HG02623 (cell line): ENCODE measurements around the gene DQX1.

Experiments used
- ATAC-seq: cut with Tn5 transposase; IDR thresholded peaks from one replicate; pipeline ENCODE4 v1.9.1; 2021; ENCODE audit warnings: moderate library complexity; ENCODE audit not compliant: unreplicated experiment

Gene DQX1

DNA sequence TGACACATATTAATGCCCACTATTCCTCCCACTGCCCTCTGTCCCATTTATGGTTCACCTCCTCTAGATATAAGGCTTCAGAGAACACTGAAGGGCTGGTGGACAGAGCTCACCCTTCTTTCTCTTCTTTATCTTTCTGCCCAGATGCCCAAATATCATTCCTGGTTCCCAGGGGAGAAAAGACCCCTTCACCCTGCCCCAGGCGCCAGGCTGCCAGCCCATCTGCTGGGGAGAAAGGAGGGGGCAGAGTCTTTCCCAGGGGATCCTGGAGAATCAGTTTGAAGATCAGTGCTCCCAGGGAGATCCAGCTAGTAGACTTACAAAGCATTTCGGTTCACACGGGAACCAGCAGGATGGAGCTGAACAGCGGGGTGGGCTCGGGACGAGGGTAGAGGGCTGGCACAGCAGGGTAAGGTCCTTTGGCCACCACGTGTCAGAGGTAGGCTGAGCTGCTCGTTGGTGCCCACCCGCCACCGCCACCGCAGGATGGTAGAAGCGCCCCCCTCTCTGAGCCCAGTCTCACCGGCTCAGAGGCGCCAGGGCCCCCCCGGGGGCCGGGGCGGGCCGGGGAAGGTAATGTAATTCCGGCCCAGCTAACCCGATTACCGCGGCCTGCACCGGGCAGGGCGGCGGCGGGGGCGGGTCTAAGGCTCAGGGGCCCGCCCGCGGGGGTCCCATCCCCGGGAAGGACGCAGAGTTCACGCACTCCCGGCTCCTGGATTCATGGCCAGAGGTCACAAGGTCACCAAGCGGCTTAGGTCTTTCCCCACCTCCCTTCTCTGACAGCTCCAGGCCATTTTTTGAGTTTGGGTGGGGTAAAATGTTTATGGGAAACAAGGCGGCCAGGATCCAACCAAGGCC, 13.1 kb downstream of the DQX1 start:
- ATAC-seq: no peak

DNA sequence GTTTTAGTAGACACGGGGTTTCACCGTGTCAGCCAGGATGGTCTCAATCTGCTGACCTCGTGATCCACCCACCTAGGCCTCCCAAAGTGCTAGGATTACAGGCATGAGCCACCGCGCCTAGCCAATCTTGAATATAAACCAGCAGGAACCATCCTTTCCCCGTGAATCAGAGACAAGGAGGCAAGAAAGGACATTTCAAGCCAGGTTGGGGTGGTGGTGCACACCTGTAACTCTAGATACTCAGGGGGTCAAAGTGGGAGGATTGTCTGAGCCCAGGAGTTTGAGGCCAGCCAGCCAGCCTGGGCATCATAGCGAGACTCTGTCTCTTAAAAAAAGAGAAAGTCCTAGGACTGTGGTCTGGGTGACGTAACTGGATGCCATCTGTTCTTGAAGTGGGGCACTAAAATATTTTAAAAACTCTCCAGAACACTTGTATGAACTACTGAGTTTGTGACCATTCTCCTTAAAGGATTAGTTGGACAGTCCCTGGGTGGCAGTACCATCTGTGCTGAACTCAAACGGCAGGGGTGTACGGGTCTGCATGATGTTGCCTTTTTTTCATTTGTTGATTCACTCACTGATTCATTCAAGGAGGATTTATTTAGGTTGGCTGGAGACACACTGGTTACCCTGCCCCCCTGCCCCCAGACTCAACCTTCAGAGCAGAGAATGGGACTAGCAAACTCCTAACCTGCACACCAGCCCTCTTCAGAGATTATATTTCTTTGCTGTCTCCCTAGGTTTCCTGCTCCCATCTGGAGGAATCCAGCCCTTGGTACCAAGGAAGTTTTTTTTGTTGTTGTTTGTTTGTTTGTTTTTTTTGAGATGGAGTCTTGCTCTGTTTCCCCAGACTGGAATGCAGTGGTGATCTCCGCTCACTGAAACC, 14.7 kb downstream of the DQX1 start:
- no peak for ATAC-seq

DNA sequence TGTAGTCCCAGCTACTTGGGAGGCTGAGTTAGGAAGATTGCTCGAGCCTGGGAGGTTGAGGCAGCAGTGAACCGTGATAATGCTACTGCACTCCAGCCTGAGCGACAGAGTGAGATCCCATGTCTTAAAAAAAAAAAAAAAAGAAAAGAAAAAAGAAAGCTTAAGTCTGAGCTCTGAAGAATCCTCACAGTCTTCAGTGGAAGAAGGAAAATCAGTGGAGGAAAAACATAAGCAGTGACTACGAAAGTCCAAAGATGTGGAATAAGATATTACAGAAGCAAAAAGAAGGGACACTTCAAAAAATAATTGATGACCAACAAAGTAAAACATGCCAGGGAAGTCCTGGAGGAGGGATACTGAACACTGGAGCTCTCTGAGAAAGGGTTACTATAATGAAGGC, 15.8 kb downstream of the DQX1 start:
- ATAC-seq: no peak

DNA sequence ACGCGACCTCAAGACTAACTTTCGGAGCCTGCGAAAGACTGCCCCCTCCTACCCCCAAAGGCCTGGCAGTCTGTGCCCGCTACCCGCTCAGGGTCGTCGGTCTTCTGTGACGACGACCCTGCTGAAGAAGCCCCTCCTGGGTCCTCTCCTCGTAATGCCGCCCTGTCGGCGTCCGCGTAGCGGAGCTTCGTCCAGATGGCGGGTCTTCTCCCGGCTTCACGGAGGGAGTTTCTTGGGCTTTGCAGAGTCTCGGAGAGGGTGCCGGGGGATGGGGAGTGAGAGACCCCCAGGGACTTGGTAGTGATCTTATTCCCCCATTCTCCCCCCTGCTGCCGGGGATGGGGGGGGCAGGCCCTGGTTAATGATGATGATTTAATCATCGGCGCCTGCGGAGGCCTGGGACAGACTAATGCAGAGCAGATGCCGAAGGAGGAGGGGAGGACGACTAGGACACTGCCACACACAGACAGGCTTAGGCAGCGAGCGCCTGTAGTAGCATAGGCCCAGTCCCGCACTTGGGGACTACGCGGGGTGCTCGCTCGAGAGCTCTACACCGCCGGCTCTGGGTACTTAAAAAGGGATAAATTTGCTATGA, 18.0 kb downstream of the DQX1 start:
- no peak for ATAC-seq

DNA sequence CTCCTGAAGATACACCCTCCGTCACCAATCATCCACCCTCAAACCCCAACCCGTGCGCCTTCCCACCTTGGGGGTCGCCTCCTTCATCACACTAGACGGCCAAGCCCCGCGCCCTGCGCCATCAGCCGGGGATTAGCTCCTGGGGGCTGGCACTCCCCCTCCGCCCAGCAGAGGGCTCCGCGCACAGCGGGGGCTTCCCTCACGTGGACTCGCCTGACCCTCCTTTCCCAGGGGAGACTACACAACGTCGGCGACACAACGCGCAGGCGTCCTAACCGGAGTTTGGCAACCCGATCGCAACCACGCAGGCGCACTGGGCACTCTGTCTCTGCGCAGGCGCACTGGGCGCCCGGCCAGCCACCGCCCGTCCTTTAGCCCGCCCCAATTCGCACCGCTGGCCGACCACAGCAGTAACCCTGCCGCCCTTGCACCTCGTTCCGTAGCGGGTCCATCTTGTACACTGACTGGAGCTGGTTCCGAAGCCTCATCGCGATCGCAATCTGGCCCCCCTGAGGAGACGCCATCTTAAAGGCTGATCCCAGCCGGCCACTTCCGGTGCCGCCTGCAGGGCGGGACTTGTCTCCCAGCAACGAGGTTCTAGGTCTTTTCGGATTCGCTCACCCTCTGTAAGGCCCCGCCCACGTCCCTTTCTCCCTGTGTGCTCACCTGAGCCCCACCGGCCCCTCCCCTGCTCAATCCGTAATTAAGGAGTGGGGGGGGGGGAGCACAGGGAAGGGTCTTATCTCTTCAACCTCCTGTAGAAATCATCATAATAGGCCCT, 18.7 kb downstream of the DQX1 start, which contains the start of gene PCGF1:
Gene PCGF1 (minus strand): TSS at position 551 of the 781 bp plus-strand sequence. CDS start 27 bp downstream, at position 524.
- peak; percentile 83 for ATAC-seq

DNA sequence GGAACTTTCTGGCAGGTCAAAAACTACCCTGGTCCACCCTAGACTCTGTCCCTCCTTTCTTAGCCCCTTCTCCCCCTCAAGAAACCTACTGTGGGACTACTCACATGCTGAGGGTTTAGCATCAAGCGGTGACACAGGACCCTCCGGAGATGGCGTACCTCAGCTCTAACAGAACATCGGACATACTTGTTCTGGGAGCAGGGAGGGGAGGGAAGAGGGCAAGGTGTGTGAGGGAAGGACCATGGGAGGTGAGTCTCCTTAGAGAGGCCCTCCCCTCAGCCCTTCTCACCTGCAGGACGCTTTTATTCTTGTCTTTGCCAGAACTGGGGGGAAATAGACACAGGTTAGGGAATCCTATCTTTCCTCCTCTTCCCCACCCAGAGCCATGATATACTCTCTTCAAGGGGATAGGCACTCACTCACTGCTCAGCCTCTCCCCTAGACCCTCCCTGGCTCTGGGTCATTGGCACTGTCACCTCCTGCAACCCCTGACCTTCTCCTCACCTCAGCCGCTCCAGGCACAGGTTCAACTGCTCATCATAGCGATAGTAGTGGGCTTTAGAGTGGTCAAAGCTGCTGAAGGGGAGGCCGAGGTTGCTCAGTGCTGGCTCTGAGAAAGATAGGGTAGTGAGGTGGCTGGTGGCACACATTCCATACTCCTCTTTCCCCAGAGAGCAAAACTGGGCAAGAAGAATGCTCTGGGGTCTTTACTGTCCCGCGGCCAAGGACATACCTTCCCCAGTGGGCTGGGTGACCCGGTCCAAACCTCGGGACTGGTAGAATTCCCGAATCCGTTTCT, 20.4 kb downstream of the DQX1 start:
- no peak for ATAC-seq

DNA sequence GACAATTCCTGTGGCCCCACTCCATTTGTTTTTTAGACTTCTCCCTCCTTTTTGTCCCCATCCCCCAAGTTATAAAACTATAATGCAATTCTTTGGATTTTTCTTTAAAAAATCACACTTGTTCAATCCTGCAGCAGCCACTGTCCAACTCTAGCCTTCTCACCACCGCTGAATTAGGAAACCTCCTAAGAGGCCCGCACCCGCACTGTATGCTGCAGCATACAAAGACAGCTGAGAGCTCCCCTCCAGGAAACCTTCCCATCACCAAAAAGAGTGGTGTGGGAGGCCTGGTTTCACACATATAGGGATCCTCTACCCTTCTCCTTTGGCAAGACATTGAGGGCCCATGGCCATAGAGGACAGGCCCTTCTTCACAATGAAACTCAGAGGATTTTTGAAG, 21.4 kb downstream of the DQX1 start:
- no peak for ATAC-seq

DNA sequence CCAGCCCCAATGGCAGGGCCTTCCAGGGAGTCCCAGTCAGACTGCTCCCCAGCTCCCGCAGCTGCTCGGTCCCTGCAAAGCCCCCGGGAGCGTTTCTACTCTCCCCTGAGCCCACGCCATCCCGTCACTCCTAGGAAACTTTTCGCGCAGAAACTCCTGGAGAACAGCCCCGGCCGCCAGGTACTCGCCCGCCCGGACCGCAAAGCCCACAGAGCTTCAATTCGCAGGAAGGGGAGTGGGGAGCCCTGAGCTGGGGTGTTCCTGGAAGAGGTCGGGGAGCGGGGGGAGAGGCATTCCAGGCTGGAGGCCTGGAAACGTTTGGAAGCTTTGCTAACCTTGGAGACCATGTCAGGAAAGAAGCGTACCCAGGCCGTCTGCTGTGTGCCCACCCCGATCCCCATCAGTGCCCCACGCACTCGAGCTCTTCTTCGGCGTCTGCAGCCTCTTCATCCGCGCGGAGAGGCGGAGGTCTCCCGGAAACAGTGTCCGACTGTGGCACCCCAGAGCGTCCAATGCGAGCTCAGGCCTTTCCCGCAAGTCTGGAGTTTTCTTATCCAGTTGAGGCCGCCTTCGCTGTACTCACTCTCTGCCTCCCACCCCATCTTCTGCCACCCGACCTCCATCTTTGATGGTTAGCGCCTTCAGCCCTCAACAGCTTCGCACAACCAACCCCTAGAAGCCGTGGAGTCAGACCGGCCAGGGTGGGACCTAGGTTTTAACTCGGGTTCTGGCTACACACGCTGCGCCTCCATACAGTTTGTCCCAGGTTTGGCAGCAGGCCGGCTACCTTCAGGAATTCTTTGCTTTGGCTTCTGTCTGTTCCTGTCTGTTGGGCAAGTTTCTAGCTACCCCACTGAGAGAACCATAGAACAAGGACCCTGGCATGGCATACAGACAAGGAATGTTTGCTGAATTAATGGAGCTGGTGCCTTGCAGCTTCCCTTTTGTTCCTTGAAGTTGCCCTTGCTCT, 22.2 kb downstream of the DQX1 start:
- ATAC-seq: no peak

DNA sequence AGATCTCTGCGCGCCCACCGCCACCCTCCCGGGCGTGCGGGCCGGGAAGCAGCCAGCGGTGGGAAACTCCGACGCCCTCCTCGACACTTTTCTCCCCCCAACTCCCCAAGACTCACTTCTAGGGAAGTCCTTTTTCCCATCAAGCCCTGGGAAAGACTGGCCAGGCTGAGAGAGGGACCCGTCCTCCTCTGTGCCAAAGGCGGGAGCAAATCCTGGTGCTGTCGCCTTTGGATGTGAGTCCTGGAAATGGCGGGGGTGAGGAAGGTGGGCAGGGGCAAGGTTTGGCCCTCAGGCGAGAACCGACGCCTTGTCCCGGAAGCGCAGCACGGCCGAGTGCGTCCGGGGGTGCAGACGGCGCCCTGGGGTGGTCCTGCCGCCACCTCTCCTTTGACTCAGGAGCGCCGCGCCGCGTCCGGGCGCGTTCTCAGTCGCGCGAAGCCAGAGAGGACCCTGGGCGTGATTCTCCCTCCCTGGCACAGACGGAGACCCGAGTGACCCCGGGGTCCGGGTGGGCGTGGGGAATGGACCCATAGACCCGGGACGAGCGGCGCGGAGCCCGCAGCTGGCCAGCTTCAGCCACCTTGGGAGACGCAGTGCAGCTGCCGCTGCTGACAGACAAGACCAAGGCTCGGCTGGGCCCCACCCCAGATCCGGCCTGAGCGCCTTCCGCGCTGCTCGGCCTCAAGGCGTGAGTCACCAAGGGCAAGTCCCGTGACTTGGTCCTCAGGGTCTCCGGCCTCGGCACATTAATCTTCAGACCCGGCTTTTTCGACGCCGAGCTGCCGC, 23.1 kb downstream of the DQX1 start:
- ATAC-seq: peak; percentile 29

DNA sequence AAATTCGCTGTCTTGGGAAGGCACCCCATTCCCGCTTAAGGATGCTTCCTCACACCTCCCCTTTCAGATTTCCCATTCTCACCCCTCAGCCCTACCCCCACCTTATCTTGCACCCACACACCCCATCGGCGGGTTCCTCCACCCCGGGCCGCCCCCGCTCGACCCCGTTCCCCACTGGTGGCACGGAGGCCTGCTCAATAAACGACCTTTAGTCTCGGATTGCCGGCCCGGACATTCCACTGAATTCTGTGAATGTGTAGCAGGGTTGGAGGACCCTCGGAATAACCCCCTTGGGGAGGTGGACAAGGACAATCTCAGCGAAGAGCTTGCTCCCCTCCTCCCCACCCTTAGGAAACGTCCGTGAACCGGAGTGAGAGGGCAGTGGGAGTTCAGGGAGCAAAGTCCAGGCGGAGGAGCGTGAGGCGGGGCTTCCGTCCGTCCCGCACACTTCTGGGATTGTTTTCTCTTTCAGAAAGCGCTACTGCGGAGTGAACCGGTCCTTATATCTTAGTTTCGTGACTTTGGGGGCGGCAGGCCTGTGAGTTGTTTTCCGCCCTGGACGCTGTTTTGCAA, 23.8 kb downstream of the DQX1 start:
- no peak for ATAC-seq

DNA sequence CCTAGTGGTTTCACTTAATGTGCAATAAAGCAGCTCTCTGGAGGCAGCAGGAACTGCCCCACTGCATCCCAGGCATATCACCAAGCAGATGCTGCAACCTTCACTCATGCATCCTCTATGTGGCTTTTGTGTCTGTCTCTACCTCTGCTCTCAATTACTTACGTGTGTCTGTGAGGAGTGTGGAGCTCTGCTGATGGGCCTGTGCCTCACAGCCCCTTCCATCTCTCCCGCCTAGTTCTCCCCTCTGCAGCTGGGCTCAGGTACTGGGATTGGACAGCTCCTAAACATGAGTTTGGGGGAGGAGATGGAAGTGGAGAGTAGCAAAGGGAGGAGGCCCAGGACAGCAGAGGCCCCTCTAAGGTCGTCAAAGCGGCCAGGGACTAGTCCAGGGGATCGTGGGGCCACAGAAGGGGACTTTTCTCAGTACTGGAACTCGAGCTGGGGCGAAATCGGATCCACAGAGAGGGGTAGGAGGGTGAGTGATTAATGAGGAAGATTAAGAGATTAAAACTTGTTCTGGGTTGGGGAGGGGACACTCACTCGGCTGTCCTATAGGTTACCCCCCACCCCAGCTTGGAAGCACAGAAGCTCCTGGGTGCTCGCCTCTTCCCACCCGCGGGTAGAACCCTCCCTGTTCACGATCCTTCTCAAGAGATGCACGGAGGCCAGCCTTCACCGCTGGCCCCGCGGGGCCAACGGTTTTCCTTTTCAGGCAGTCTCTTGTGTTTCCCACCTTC, 24.5 kb downstream of the DQX1 start:
- no peak for ATAC-seq

DNA sequence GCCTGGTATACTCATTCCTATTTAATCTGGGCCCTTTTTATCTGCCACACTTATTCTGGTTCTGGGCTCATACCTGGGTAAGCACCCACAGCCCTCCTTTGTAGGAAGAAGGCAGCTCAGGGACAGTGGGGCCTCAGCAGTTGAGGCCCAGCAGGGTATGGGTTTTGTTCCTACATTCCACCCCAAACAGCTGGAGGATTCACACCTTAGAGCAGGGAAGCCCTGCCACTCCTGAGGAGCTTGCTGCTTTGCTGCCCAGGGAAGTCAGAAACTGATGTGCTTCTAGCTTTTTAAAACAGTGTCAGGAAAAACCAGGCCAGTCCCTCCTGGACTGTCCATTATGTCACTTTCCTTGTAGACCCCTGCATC, 25.5 kb downstream of the DQX1 start:
- no peak for ATAC-seq

DNA sequence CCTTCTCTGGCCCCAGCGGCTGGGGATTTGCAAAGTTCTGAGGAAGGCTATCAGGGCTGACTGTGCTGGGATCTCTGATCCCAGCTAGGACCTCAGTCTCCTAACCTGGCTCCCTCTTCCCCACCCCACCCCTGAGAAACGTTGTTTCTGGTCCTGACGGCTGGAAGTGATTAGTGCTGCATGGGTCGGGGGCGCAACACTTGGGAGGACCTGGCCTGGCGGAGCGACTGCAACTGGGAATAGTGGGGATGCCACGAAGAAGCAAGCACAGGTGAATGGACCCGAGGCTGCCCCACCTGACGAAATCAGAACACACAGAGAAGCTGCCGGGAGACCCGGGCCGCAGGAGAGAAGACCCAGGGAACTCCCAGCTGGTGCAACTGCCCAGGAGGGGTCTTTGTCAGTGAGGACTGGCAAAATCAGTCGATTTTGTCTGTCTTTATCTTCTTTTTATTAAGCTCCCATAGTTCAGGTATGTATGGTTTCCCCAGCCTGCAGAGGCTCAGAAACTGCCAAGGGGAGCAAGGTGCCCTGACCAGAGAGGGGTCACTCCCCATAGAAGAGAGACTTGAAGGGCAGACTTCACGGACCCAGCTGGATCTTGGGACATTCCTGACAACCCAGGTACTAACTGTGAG, 26.0 kb downstream of the DQX1 start:
- ATAC-seq: no peak

DNA sequence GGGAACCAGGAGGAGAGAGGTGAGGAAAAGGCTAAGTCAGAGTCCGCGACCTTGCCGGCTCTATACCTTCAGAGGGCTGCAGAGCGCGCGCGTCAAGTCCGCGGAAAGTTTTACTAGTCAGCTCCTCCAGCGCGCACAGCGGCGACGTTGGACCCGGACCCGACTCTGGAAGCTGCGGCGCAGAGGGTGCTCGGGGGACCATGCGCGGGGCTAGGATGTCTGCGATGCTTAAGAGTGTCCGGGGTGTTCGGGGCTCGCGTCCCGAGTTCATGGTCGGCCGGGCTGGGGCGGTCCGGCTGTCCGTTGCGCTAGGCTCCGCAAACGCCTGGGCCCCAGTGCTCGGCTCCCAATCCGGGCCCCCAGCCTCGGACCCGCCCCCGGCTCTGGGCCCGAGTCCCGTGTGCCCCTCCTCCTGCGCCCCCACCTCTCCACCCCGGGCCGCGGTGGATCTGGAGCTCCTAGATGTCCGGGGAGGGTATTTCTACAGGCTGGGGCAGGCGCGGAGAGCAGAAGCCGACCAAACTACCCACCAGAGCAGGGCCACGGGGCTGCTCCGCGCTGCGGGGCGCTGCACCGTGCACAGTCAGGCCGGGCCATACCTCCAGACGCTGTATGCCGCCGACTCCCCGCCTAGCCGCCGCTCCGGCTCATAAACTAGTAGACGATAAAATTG, 26.6 kb downstream of the DQX1 start, which contains the start of gene LBX2:
Gene LBX2 (minus strand): TSS at position 337 of the 673 bp plus-strand sequence. CDS start 66 bp downstream, at position 271.
- no peak for ATAC-seq

DNA sequence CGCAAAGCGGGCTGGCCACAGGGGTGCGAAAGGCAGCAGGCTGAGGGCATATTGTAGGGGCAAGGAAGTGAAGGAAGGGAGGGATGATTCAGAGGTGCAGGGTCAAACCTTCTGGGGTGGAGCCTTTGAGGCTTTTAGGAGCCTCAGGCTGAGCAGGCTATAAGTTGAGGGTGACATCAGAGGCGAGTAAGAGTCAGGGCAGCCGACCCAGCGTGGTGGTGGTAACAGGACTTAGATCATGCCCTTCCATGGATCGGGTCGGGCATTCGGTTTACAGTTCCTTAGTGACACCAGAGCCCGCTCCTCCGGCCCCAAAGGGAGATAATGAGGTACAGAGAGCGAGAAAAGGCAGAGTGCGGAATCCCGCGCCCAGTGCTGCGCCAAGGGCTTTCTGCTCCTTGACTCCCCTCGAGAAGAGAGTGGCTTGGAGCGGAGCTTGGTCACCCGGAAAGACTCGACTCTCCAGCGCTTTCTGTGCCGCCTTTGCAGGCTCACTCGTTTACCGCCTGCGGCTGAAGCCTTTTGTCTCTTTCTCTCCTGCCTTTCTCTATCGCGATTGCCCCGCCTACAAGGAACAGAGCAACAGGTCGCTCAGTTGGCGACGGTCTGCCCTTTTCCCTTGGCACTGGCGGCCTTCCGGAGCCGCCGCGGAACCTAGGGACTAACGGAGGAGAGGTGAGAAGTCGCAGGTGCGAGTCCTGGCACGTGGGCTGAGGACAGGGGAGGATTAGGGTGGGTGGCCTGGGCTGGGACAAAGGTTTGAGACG, 27.3 kb downstream of the DQX1 start:
- ATAC-seq: no peak
